ENCODE measurements around the gene DNTTIP2. TPM values are rescaled to one million over a fixed set of nuclear protein-coding genes. Genes with fewer than 3 reads are reported as not detected.
"Not testable (repeated sequence)": the region's sequence is repeated elsewhere in the genome, so short reads cannot be mapped to it uniquely, and the experiment has no call there.

The DNTTIP2 gene, protein sequence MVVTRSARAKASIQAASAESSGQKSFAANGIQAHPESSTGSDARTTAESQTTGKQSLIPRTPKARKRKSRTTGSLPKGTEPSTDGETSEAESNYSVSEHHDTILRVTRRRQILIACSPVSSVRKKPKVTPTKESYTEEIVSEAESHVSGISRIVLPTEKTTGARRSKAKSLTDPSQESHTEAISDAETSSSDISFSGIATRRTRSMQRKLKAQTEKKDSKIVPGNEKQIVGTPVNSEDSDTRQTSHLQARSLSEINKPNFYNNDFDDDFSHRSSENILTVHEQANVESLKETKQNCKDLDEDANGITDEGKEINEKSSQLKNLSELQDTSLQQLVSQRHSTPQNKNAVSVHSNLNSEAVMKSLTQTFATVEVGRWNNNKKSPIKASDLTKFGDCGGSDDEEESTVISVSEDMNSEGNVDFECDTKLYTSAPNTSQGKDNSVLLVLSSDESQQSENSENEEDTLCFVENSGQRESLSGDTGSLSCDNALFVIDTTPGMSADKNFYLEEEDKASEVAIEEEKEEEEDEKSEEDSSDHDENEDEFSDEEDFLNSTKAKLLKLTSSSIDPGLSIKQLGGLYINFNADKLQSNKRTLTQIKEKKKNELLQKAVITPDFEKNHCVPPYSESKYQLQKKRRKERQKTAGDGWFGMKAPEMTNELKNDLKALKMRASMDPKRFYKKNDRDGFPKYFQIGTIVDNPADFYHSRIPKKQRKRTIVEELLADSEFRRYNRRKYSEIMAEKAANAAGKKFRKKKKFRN
- 16.7 and 24.8 TPM in 2 replicates for total RNA-seq (2014; rRNA removed; shearing (Covaris generic))

DNA sequence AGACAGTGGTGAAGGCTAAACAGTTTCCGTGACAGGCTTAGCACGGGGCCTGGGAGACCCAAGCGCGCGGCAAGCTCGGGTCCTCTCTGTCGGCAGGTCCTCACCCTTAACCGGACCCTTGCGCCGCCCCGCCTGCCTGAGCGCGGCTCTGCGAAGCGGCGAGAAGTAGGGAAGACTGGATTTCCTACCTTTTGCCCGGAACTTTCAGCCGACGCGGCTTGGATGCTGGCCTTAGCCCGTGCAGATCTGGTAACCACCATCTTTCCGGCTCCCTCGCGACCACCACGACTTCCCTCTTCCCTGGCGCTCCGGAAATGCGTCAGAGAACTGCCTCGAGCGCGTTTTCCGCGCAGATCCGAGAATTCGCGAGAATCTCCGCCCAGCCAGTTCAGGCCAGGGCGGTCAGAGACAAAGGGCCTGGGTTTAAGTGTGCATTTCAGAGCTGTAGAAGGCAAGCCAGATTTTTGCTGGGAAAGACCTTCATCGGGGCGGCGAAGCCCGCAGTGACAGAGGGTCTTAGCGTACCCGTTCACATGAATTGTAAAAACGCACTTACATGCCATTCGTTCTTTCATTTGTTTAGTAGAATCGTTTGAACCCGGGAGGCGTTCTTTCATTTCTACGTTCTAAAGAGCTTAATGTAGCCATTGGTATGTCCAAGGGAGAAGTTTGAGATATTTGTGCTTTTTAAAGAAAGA lies at the start of gene DNTTIP2:
DNTTIP2 (minus strand) TSS at position 318 of the 698 bp plus-strand sequence; CDS start at position 260, 58 bp downstream.
- peak; percentile 92 for DNase-seq (ENCODE audit: low spot score)
- in situ Hi-C loops (cut with HindIII; ENCODE audit: low sequenced_read_pairs) = no loop called here

DNA sequence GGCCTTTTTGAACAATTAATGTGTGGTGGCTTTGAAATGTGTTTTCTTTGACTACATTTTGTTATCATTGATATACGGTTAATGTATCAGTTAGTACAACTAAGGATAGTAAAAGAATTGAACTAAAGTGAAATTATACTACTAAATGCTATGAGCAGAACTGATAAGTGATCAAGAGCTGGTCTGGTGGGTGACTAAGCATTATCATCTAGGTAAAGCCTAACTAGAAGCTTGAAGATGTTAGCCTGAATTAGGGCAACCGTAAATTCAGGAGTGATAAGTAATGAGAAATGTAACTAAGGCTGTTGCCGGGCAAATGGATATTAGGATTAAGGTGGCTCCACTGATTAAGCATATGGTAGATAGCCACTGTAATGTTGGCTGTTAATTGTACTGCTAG lies 46.2 kb upstream of the DNTTIP2 start:
- DNase-seq (ENCODE audit: low spot score) = no peak
- in situ Hi-C loops (cut with HindIII; ENCODE audit: low sequenced_read_pairs) = no loop called here

DNA sequence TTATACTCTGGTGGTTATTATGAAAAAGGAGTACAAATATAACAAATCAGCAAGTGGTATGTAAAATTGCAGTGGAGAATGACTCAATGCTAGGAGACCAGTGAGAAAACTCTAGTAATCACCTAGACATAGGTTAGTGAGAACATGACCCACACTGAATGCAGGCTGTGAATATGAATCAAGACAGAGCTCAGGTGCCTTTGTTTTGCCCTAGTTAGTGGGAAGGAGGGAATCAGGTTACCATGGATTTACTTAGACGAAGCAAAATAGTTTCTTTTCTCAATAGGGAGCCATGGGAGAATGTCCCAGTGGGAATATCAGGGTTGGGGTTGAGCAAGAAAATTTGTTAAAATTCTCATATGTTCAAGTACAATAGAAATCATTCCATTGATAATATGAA lies 40.8 kb upstream of the DNTTIP2 start:
- in situ Hi-C loops (cut with HindIII; ENCODE audit: low sequenced_read_pairs) = no loop called here
- no peak for DNase-seq (ENCODE audit: low spot score)

DNA sequence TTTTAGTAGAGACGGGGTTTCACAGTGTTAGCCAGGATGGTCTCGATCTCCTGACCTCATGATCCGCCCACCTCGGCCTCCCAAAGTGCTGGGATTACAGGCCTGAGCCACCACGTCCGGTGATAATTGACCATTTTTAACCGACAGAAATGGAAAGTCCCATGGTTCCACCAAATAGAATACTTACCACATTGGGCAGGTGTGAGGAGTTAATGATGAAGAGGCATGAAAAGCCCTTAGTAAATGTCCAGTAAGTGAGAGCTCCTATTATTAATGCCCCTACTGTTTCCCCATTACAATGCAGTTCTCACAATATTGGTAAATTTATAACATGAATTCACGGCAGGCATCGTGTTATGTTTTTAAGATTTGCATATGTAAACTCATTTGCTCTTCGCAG lies 38.3 kb upstream of the DNTTIP2 start:
- DNase-seq (ENCODE audit: low spot score) = no peak
- in situ Hi-C loops (cut with HindIII; ENCODE audit: low sequenced_read_pairs) = no loop called here

DNA sequence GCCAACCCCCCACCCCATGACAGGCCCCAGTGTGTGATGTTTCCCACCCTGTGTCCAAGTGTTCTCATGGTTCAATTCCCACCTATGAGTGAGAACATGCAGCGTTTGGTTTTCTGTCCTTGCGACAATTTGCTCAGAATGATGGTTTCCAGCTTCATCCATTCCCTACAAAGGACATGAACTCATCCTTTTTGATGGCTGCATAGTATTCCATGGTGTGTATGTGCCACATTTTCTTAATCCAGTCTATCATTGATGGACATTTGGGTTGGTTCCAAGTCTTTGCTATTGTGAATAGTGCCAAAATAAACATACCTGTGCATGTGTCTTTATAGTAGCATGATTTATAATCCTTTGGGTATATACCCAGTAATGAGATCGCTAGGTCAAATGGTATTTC lies 31.9 kb upstream of the DNTTIP2 start:
- DNase-seq (ENCODE audit: low spot score); in situ Hi-C loops (cut with HindIII; ENCODE audit: low sequenced_read_pairs): not testable (repeated sequence)

DNA sequence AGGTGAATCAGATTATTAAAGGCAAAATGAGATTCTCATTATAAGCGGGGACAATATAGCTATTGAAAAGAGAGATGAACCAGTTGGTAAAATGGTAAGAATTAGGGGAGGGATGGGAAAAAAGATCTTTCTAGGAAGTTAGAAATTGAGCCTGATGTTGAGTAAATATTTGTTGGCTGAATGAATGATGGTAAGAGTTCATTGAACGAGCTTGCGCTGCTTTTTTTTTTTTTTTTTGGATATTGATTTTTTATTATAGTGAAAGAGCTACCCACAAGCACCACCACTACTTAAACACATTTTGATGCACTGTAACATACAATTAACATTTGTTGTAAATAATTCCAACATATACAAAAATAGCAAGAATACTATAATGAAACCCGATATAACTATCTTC lies 31.3 kb upstream of the DNTTIP2 start:
- in situ Hi-C loops (cut with HindIII; ENCODE audit: low sequenced_read_pairs) = no loop called here
- no peak for DNase-seq (ENCODE audit: low spot score)

DNA sequence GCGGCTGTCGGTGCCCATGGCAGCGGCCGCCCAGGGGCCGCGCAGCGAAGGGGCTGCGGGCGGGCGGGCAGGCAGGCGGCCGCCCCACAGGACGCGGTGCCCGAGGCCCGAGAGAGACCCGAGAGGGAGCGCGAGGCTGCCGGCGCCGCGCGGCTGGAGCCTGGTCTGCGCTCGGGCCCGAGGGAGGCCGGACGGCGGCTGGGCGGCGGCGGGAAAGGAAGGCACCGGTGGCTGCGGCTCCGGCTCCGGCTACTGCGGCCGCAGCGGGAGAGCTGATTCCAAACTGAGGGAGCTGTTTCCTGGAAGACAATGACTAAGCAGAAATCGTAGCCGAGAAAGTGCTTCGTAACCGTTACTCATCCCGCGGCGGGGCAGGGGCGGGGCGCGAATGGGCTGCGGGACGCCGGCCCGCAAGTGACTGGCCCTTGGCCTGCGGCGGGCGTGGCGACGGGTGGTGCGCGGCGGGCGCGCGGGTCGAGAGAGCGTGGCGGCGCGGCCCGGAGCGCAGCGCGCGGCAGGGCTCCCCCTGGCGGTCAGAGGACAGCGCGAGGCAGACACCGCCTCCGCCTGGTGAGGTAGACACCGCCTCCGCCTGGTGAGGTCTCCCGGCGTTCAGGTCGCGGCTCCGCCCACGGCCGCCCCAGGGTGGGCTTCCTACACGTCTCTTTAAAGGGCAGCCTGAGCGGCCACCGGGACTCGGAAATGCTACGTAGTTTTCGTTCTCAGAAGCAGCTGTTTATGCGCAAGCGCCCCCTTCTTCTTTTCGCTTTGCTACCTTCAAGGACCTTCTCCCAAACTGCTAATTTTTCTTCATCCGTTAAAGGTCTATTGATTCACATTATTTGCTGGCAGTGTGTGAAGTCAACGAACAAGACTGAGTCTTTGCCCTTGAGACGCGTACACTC lies 30.4 kb upstream of the DNTTIP2 start, which contains the start of gene GCLM:
GCLM (minus strand) TSS at position 285 of the 905 bp plus-strand sequence; CDS start at position 18, 267 bp downstream.
- in situ Hi-C loops (cut with HindIII; ENCODE audit: low sequenced_read_pairs) = no loop called here

DNA sequence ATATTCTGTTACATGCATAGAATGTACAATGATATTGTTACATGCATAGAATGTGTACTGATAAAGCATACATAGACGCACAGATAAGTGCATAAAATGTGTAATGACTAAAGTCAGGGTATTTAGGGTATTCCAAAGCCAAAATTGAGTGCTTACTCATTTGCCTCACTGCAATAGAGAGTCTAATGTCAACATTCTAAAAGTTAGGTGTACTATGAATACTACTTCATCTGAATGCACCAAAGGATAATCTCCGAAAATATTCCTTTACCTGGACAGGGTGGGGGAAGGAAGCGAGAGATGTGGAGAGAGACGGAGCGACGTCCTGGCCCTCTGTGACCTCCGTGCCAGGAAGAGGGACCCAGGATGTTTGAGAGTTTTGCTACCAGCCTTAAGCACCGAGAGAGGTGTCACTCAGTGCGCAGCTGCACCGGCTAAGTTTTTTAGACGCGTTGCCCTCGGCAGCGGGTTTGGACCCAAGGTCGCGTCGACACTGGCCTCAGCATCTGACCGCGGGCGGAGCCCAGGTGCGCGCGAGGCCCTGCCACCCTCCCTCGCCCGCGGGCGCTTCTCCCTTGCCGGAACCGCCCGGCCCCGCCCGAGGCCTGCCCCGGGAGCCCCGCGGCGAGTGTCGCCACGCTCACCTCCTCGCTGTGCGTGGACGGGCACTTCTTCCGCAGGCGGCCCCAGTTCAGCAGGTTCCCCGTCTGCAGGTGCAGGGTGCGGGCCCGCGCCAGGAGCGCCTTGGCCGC lies 29.6 kb upstream of the DNTTIP2 start:
- peak; percentile 39 for DNase-seq (ENCODE audit: low spot score)
- in situ Hi-C loops (cut with HindIII; ENCODE audit: low sequenced_read_pairs) = no loop called here

More for the DNA sequence above, 30.4 kb upstream of the DNTTIP2 start, which contains the start of gene GCLM:
- DNase-seq (ENCODE audit: low spot score) = peak; percentile 83

DNA sequence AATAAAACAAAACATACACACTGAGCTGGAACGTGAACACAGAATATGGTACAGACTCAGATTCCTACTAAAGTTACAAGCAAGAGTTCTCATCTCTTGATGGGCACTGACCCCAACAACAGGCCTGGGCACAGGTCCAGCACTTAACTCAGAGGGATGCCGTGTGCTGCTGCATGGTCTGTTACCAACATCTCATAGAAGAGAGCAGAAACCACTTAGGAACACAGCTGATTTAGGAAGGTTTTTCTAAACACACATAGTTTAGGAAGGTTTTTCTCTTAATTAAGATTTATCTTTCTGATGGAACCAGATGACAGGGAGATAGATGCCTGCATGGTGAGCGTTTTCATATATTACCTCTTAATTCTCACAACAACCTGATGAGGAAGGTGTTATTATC lies 28.7 kb upstream of the DNTTIP2 start:
- peak; percentile 34 for DNase-seq (ENCODE audit: low spot score)
- in situ Hi-C loops (cut with HindIII; ENCODE audit: low sequenced_read_pairs) = no loop called here

DNA sequence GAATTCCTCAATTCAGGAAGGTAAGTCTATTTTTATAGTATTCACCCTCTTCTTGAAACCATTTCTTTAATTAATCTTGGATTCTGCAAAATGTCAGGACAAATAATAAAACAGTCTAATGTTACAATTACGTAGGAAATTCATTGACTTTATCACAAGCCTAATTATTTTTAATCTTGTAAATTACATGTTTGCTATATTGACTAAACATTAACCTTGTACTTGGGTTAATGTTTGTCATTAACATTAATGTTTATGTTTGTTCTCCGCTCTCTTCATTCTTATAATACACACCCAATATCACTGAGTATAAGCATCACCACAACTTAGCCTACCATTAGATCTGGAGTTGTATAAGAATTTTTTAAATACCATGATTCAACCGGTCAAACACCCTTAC lies 27.5 kb upstream of the DNTTIP2 start:
- DNase-seq (ENCODE audit: low spot score) = no peak
- in situ Hi-C loops (cut with HindIII; ENCODE audit: low sequenced_read_pairs) = no loop called here

DNA sequence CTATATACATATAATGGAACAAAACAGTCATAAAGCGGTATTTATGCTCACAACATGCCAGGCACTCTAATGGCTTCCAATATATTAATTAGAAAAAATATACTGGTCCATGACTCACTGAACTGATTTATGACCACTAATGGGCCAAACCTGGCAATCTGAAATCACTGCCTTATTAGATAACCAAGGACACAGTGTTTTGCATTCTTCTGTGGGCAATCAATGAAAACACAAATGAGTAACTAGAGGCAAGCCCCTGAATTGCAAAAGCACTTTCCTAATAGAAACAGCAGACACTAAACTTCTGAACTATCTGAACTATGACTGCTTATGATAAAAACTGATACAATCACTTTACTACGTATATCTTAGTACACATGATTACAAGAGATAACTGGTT lies 26.7 kb upstream of the DNTTIP2 start:
- no peak for DNase-seq (ENCODE audit: low spot score)
- in situ Hi-C loops (cut with HindIII; ENCODE audit: low sequenced_read_pairs) = no loop called here

DNA sequence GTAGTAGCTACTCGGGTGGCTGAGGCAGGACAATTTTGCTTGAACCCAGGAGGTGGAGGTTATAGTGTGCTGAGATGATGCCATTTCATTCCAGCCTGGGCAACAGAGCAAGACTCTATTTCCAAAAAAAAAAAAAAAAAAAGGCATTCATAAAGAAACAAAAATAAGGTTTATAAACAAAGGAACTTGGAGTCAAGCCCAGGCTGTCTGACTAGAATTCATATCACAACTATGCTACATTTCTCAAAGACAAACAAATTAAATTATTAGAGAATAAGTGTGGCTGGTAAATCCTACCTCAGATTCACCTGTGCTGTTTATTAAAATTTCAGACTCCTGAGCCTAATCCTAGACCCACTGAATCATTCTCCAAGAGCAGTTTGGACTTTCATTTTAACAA lies 26.0 kb upstream of the DNTTIP2 start:
- no peak for DNase-seq (ENCODE audit: low spot score)
- in situ Hi-C loops (cut with HindIII; ENCODE audit: low sequenced_read_pairs) = no loop called here

DNA sequence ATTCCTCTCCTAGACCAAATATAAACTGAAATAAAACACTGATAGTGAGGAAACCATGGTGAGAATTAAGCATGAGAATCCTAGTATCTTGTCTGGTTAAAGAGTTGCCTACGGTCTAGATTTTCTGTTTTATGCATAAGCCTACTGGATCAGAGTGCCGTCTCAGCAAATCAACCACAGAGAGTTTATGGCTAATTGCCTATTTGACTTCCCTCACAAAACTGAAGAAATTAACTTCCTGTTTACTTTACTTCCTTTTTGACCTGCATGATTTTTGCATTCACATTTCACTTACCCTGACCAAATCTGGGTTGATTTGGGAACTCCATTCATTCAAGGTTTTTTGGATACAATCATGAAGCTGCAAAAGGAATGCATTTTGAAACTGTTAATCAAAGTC lies 25.2 kb upstream of the DNTTIP2 start:
- in situ Hi-C loops (cut with HindIII; ENCODE audit: low sequenced_read_pairs) = no loop called here
- DNase-seq (ENCODE audit: low spot score) = no peak

DNA sequence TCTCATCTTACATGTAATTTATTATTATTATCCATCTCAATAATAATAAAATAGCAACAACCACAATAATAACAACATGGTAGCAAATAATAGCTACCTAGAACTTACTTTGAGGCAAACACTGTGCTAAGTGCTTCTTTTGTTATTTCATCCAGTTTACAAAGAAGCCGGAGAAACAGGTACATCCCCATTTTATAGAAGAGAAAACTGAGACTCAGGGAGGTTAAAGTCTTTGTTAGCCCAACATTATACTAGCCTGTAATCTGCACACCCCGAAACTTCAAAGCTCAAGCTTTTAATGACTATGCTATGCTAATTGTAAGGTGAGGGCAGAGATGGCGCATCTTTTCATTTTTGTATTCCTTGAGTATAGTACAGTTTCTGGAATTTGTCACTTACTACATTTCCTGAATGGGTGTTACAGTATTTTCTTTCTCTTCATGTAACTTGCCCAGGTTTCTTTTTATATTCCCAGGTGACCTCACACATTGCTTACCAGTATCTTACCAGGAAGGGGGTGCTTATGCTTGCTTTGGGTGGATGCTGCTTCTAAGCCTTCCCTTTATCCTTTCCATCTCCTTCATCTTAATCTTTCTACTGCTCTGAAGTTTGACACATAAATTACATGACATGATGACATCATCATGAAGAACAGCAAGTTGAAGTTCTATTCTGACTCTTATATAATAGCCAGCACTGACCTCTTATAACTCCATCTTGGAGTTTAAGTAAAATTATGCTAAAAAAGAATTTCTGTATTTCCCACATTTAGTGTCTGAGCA lies 21.9 kb upstream of the DNTTIP2 start:
- no peak for DNase-seq (ENCODE audit: low spot score)
- in situ Hi-C loops (cut with HindIII; ENCODE audit: low sequenced_read_pairs) = no loop called here

DNA sequence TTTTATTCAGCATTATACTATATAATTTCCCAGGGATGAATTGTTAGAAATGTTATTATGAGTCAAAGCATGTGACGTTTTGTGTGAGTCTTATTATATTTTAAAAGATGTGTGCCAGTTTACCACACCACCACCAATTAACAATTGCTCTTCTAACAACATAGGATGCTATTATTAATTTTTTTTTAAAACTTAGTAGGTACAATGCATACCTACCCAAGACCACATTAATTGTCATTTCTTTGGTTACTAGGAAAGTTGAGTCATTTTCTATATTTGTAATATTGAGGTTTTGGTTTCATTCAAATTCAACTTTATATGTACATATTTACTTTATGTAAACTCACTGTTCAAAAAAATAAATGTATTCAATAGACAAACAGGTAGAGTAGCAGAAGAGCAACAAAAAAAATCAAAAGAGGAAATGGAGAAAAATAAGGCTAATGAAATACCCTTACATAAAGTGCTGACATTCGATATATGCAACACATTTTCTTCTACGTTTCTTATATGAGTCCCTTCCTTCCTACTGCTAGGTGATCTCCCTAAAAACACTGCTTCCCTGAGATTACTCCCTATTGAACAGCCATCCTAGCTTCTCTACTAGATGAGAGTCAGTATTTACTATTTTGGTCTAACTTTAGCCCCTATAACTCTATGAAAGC lies 20.7 kb upstream of the DNTTIP2 start:
- in situ Hi-C loops (cut with HindIII; ENCODE audit: low sequenced_read_pairs) = no loop called here
- no peak for DNase-seq (ENCODE audit: low spot score)

DNA sequence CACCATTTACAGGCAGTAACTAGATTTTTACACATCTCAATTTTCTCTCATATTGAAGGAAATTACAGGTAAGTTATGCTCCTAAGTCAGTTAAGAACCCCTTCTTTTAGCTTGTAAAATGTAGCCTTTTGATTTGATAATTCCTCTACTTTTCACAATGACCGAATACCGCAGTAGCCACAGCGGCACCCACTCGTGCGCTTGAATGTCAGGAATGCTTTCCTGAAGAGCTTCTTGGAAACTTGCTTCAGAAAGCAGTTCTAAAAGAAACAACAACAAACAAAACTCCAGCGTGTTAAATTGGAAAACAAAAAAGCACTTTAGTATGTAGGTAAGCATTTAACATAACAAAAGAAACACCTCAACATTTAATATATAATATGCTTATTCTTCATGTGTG lies 9.9 kb upstream of the DNTTIP2 start:
- in situ Hi-C loops (cut with HindIII; ENCODE audit: low sequenced_read_pairs) = no loop called here
- no peak for DNase-seq (ENCODE audit: low spot score)

DNA sequence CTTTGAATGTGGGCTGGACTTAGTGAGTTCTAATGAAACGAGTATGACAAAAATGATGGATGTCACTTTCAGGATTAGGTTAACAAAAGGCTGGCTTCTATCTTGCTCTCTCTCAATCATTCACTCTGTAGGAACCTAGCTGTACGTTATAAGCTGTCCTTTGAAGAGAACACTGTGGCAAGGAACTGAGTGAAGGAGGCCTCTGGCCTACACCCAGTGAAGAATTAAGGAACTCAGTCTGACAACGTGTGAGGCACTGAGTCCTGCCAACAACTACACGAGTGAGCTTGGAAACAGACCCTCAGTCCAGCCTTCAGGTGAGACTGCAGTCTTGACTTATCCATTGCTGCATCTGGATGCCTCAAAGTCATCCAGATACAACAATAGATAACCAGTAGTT lies 3.3 kb upstream of the DNTTIP2 start:
- in situ Hi-C loops (cut with HindIII; ENCODE audit: low sequenced_read_pairs) = no loop called here

More for the DNA sequence above, 3.3 kb upstream of the DNTTIP2 start:
- DNase-seq (ENCODE audit: low spot score) = no peak

Measured in G401 (cell line).